NB4 (cell line): ENCODE data around the gene CREB3L2.

Experiments used
- POLR2A ChIP-seq: IDR thresholded peaks from 2 replicates; pipeline ENCODE4 v1.6.1; 2011; ENCODE audit warnings: mild to moderate bottlenecking; ENCODE audit not compliant: insufficient read length; ENCODE audit errors: extremely low read depth
- TF ChIP-seq, protein P1 (sequence below): IDR thresholded peaks from one replicate; pipeline ENCODE4 v1.5.1; 2012; ENCODE audit warnings: low read depth, low read length

DNA sequence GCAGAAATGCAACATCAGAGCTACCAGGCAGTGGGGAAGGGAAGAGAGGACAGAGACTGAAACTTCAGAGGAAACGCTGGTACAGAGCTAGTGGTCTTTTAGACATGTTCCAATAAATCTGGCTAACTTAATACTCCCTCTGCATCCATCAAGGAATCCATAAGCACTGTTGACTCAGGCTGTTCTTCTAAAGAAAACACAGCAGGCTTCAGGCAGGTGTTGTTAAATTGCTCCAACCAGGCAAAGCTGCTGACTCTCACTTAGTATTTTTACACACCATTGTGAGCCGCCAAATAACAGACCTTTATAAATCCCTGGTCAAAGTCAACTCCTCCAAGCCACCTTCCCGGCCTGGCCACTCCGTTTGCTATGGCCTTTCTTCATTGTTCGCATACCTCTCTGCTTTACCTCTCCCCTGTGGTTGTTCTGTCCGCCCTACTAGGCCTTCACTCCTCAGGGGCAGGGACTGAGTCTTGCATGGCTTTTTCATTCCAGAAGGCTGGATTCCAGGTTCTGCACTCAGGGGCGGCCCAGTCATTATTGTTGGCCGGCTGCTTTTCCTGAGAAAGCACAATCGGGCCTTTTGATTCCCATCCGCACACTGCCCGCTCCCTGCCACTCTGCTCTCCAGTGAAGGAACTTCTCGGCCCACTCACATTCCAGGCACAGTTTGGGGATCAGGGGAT, 18.4 kb downstream of the CREB3L2 start:
- TF ChIP-seq POLR2A: no peak
- TF ChIP-seq, protein P1, sequence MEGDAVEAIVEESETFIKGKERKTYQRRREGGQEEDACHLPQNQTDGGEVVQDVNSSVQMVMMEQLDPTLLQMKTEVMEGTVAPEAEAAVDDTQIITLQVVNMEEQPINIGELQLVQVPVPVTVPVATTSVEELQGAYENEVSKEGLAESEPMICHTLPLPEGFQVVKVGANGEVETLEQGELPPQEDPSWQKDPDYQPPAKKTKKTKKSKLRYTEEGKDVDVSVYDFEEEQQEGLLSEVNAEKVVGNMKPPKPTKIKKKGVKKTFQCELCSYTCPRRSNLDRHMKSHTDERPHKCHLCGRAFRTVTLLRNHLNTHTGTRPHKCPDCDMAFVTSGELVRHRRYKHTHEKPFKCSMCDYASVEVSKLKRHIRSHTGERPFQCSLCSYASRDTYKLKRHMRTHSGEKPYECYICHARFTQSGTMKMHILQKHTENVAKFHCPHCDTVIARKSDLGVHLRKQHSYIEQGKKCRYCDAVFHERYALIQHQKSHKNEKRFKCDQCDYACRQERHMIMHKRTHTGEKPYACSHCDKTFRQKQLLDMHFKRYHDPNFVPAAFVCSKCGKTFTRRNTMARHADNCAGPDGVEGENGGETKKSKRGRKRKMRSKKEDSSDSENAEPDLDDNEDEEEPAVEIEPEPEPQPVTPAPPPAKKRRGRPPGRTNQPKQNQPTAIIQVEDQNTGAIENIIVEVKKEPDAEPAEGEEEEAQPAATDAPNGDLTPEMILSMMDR: no peak
